NCI-H526 treated with DMSO at 0.1 percent for 48 hours (cell line): Measurements from ENCODE around the gene NDRG2.
"Not testable (repeated sequence)": the region's sequence is repeated elsewhere in the genome, so short reads cannot be mapped to it uniquely, and the experiment has no call there.

Experiments
- DNase-seq: peaks from one replicate; lab custom pipeline; 2025; lab: John Stamatoyannopoulos, UW

Gene NDRG2

GRCh38 chr14:21003788-21004346, 21.0 kb downstream of the NDRG2 start:
- no peak for DNase-seq

- DNase-seq: no peak
Observed at GRCh38 chr14:21001218-21001617, 23.6 kb downstream of the NDRG2 start.

- DNase-seq: no peak
Observed at GRCh38 chr14:20999591-20999990, 25.3 kb downstream of the NDRG2 start.

GRCh38 chr14:20998674-20999366, 26.0 kb downstream of the NDRG2 start, which contains the start of gene SLC39A2:
Gene SLC39A2 (plus strand): TSS chr14:20999293. CDS start chr14:20999447, 154 bp downstream.
- no peak for DNase-seq

GRCh38 chr14:20998139-20998538, 26.7 kb downstream of the NDRG2 start:
- DNase-seq: no peak

GRCh38 chr14:20997564-20997963, 27.3 kb downstream of the NDRG2 start:
- no peak for DNase-seq

- no peak for DNase-seq
Observed at GRCh38 chr14:20997115-20997514, 27.7 kb downstream of the NDRG2 start.

- DNase-seq: no peak
Observed at GRCh38 chr14:20996521-20996920, 28.3 kb downstream of the NDRG2 start.

GRCh38 chr14:20989787-20990600, 34.9 kb downstream of the NDRG2 start, which contains the start of gene METTL17:
Gene METTL17 (plus strand): TSS chr14:20989980. CDS start chr14:20990003, 23 bp downstream.
- DNase-seq: peak; percentile 85

- DNase-seq: no peak
Observed at GRCh38 chr14:20989471-20989786, 35.4 kb downstream of the NDRG2 start.

- DNase-seq: no peak
Observed at GRCh38 chr14:20988717-20989470, 36.0 kb downstream of the NDRG2 start.

- DNase-seq: no peak
Observed at GRCh38 chr14:20986811-20987210, 38.0 kb downstream of the NDRG2 start.

GRCh38 chr14:20985650-20986049, 39.2 kb downstream of the NDRG2 start:
- DNase-seq: not testable (repeated sequence)

GRCh38 chr14:20982646-20983369, 42.1 kb downstream of the NDRG2 start:
- DNase-seq: no peak

- DNase-seq: no peak
Observed at GRCh38 chr14:20980906-20981305, 44.0 kb downstream of the NDRG2 start.

- DNase-seq: no peak
Observed at GRCh38 chr14:20978687-20979086, 46.2 kb downstream of the NDRG2 start.

GRCh38 chr14:20976291-20976690, 48.6 kb downstream of the NDRG2 start:
- no peak for DNase-seq

- no peak for DNase-seq
Observed at GRCh38 chr14:20973501-20973900, 51.4 kb downstream of the NDRG2 start.

GRCh38 chr14:20971705-20972021, 53.2 kb downstream of the NDRG2 start:
- no peak for DNase-seq

- peak; percentile 54 for DNase-seq
Observed at GRCh38 chr14:20970983-20971704, 53.7 kb downstream of the NDRG2 start.

- DNase-seq: no peak
Observed at GRCh38 chr14:20970647-20970982, 54.2 kb downstream of the NDRG2 start.
